Measurements from ENCODE around the gene C2orf81. TPM values are rescaled to one million over a fixed set of nuclear protein-coding genes. Genes with fewer than 3 reads are reported as not detected.

The C2orf81 gene
- total and polyA plus RNA-seq, 8 donors: 0.87 to 6.5 (median 2.0) TPM

DNA sequence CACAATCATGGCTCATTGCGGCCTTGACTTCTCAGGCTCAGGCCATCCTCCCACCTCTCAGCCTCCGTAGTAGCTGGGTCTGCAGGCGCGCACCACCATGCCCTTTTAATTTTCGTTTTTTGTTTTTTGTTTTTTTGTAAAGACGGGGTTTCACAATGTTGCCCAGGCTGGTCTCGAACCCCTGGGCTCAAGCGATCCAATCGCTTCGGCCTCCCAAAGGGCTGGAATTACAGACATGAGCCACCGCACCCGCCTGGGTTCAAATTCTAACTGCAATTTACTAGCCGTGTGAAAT lies 29.0 kb downstream of the C2orf81 start:
- no peak for ATAC-seq
- Histone ChIP-seq H3K27me3 (no peaks in the 10 kb centered on the region), H3K4me3 (peak overlapping the region in 1 of 4 donors; percentile 91), H3K36me3 (no peaks in the 10 kb centered on the region), H3K9me3 (no peaks in the 10 kb centered on the region), H3K27ac (no peak overlapping the region), H3K4me1 (peaks cover 0 to 10% (median 6%) of the 10 kb centered on the region in 3 donors)
- TF ChIP-seq, protein P1, sequence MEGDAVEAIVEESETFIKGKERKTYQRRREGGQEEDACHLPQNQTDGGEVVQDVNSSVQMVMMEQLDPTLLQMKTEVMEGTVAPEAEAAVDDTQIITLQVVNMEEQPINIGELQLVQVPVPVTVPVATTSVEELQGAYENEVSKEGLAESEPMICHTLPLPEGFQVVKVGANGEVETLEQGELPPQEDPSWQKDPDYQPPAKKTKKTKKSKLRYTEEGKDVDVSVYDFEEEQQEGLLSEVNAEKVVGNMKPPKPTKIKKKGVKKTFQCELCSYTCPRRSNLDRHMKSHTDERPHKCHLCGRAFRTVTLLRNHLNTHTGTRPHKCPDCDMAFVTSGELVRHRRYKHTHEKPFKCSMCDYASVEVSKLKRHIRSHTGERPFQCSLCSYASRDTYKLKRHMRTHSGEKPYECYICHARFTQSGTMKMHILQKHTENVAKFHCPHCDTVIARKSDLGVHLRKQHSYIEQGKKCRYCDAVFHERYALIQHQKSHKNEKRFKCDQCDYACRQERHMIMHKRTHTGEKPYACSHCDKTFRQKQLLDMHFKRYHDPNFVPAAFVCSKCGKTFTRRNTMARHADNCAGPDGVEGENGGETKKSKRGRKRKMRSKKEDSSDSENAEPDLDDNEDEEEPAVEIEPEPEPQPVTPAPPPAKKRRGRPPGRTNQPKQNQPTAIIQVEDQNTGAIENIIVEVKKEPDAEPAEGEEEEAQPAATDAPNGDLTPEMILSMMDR (IDR thresholded peaks at IDR 0.05): no peak
- intact Hi-C loops (cut with DNase I): no loop called here
- 58 to 60% methylated on average over 13 of the region's 13 CpGs for WGBS, 2 donors
- no peak for FAIRE-seq
- DNase-seq: no peak

- no peak for FAIRE-seq
- Histone ChIP-seq H3K4me1 (peaks cover 0 to 10% (median 6%) of the 10 kb centered on the region in 3 donors), H3K9me3 (no peaks in the 10 kb centered on the region), H3K4me3 (peak overlapping the region; percentile 84 to 97 (median 92)), H3K27ac (peak overlapping the region; percentile 83 to 90 (median 88)), H3K36me3 (no peaks in the 10 kb centered on the region), H3K27me3 (no peaks in the 10 kb centered on the region)
- WGBS, 2 donors: 0 to 1% methylated on average over 61 to 62 of the region's 62 CpGs
- TF ChIP-seq, protein P1 (IDR thresholded peaks at IDR 0.05): peak; percentile 90 to 96 (median 94)
- peak; percentile 92 to 97 (median 94) for ATAC-seq
- intact Hi-C loops (cut with DNase I): no loop called here
- peak; percentile 86 to 99 (median 94) for DNase-seq
These were observed 29.6 kb downstream of the C2orf81 start for GRCh38 chr2:74391580-74392448.

- intact Hi-C loops (cut with DNase I): no loop called here
- DNase-seq (no peak), ATAC-seq (peak; percentile 30 to 60 (median 53)), FAIRE-seq (no peak)
- no peaks in the 10 kb centered on the region for H3K9me3 ChIP-seq
- H3K36me3 ChIP-seq: no peaks in the 10 kb centered on the region
- peak overlapping the region; percentile 84 to 97 (median 92) for H3K4me3 ChIP-seq
- peak overlapping the region in 3 of 4 donors; percentile 83 to 90 (median 85) for H3K27ac ChIP-seq
- peaks cover 0 to 10% (median 6%) of the 10 kb centered on the region in 3 donors for H3K4me1 ChIP-seq
- H3K27me3 ChIP-seq: no peaks in the 10 kb centered on the region
- TF ChIP-seq, protein P1 (IDR thresholded peaks at IDR 0.05): no peak
- WGBS, 2 donors: 0 to 1% methylated on average over 11 of the region's 11 CpGs
These were observed 30.2 kb downstream of the C2orf81 start for GRCh38 chr2:74391209-74391579.

GRCh38 chr2:74390606-74391005 lies 30.8 kb downstream of the C2orf81 start:
- 55 to 58% methylated on average over 5 of the region's 5 CpGs for WGBS, 2 donors

More at GRCh38 chr2:74390606-74391005, 30.8 kb downstream of the C2orf81 start:
- intact Hi-C loops (cut with DNase I): no loop called here
- H3K4me3 ChIP-seq: peak overlapping the region in 3 of 4 donors; percentile 84 to 92 (median 91)
- H3K27me3 ChIP-seq: no peaks in the 10 kb centered on the region
- FAIRE-seq (no peak), ATAC-seq (no peak), DNase-seq (no peak)
- peaks cover 0 to 10% (median 6%) of the 10 kb centered on the region in 3 donors for H3K4me1 ChIP-seq
- H3K9me3 ChIP-seq: no peaks in the 10 kb centered on the region
- H3K27ac ChIP-seq: no peak overlapping the region
- H3K36me3 ChIP-seq: no peaks in the 10 kb centered on the region
- TF ChIP-seq, protein P1 (IDR thresholded peaks at IDR 0.05): no peak

Data from pancreas (tissue), 10 donors.